Stimulated activated CD8-positive, alpha-beta memory T cell treated with anti-CD3 and anti-CD28 coated beads, Interleukin-15, amount 100 ng/mL, for 48 hours (primary cell): ENCODE data around the gene CYSRT1.

ENCODE experiments used
- DNase-seq, 2 donors: peaks; one replicate each; pipeline ENCODE4 v3.0.0-alpha.2; 2020; ENCODE audit warnings: low read depth in 2 of 2

CYSRT1 gene

GRCh38 chr9:137271696-137272076 is 46.7 kb downstream of the CYSRT1 start:
- DNase-seq = no peak

DNA sequence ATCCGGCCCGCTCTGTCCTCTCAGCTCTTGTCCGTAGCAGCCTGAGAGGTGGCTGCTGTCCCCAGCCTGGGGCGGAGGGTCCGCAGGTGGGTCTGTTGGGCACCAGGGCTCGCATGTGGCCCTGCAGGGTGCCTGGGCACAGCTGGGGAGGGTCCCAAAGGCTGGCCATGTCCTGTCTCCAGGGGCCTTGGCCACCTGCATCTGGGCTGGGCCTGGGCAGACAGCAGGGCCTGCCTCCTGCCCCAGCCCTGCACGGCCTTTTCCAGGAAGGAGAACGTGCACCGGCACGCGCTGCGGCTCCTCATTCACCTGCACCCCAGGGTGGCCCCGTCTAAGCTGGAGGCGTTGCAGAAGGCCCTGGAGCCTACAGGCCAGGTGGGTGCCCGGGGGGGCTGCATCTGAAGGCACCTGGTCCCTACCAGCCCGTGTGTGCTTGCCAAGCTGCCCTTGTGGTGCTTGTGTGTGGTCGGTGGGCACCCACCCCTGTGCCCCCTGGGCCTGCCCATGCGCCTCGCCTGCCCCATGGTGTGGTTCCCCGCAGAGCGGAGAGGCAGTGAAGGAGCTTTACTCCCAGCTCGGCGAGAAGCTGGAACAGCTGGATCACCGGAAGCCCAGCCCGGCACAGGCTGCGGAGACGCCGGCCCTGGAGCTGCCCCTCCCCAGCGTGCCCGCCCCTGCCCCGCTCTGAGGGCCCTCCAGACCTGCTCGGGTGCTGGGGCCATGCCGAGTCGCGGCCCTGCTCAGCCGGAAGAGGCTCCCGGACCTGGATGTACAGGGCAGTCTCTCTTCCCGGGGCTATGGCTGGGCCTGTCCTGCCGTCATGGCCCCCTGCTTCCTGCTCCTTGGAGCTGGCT is 47.5 kb downstream of the CYSRT1 start:
- no peak for DNase-seq

DNA sequence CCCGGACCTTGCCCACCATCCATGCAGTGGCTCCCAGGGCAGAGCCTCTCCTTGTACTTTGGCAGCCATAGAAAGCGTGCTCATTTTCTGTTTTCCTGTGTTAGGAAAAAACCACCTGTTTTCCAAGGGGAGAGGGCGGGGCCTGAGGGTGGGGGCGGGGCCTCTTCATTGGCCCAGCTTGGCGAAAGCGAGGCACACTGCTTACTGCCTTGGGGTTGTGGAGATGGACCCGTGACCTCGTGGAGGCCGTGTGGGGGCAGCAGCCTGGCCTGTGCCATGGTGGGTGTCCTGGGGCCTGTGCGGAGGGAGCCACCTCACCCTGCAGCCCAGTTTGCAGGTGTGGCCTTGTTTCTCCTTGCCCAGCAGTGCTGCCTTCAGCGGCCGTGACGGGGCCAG is 48.1 kb downstream of the CYSRT1 start:
- no peak for DNase-seq

DNA sequence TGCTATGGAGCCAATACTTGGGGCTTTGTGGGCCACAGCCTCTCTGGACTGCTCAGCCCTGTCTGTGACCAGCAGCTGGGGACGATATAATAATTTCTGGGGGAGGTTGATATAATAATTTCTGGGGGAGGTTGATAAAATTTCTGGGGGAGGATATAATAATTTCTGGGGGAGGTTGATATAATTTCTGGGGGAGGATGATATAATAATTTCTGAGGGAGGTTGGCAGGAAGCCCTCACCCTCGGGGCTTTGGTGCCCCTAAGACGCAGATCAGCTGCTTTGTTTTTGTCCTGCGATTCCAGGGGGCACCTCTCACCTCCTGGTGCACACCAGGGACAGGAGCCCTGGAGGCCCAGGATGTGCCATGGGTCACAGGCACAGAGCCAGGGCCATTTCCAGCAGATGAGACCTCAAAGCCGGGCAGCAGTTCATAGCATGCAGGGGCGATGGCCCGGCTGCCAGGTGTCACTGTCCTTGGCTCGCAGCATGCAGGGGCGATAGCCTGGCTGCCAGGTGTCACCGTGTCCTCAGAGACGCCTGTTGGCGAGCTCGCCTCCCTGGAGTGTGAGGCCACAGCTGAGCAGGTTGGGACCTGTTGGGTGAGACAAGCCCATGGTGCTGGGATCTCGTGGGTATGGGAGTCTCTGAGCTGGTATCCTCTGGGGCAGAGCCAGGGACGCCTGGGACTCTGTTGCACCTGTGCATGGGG is 48.8 kb downstream of the CYSRT1 start:
- no peak for DNase-seq

GRCh38 chr9:137275203-137275587 is 50.2 kb downstream of the CYSRT1 start:
- DNase-seq = no peak
